K562 (cell line): ENCODE results near the gene TIMM44. TPM values are rescaled to one million over a fixed set of nuclear protein-coding genes. Genes with fewer than 3 reads are reported as not detected.

Experiments used
- CBFA2T3 ChIP-seq: fragments of 450-650 bp; IDR thresholded peaks from 2 replicates; pipeline ENCODE4 v1.6.1; 2017
- E2F5 ChIP-seq: sonication (generic); formaldehyde crosslinking; IDR thresholded peaks from 2 replicates; pipeline ENCODE4 v1.8.0; 2022; ENCODE audit warnings: mild to moderate bottlenecking, missing genetic modification reagents
- GABPA ChIP-seq: fragments of 200-800 bp; sonication (Bioruptor generic); conservative IDR thresholded peaks from 2 replicates; pipeline ENCODE4 v1.6.1; 2016; ENCODE audit warnings: low read depth, missing genetic modification characterization, missing compliant biosample characterization
- HBP1 ChIP-seq: fragments of 450-650 bp; formaldehyde crosslinking; IDR thresholded peaks from 2 replicates; pipeline ENCODE4 v1.4.0; 2022; ENCODE audit warnings: missing genetic modification characterization
- NRF1 ChIP-seq, 2 experiments: fragments of 450-650 bp; IDR thresholded peaks in 1 of 2; conservative IDR thresholded peaks in 1 of 2; 2 replicates each; pipeline ENCODE4 v1.6.1; 2014; ENCODE audit warnings: mild to moderate bottlenecking in 2 of 2
- RBFOX2 ChIP-seq: fragments of 200-400 bp; formaldehyde crosslinking; IDR thresholded peaks from 2 replicates; pipeline ENCODE4 v1.6.1; 2017; ENCODE audit warnings: low read depth, mild to moderate bottlenecking, low read length, moderate library complexity
- polyA plus RNA-seq, 8 experiments: library from polyadenylated mRNA; depleted of rRNA in 4 of 8; stranded (reverse) in 5 of 8; unstranded in 3 of 8; fragments of >200 nt; fragmentation: Nextera tagmentation in 2 of 8; fragmentation: Illumina TruSeq in 1 of 8; extraction: Ambion mirVana in 2 of 8; extraction: Trizol in 1 of 8; gene quantifications; 2 replicates each; pipeline versions ENCODE4 v1.2.1 to v1.2.3, GENCODE V29; 2011 to 2014; ENCODE audit warnings: inconsistent platforms in 1 of 8, missing spikeins in 1 of 8
- total RNA-seq, 7 experiments: library from RNA; depleted of rRNA in 6 of 7; stranded (reverse); fragments of >200 nt in 6 of 7; fragmentation: Illumina TruSeq in 2 of 7; extraction: Trizol in 2 of 7; gene quantifications; 2 replicates each; pipeline versions ENCODE4 v1.2.1 to v1.2.3, GENCODE V29; 2011 to 2021; ENCODE audit warnings: low replicate concordance in 1 of 7
- TF ChIP-seq, protein P1 (sequence below), 2 experiments: fragments of 450-650 bp in 1 of 2; sonication (generic) in 1 of 2; formaldehyde crosslinking in 1 of 2; IDR thresholded peaks; 2 replicates each; pipeline versions ENCODE4 v1.7.1 to v1.9.0; 2016 to 2022; ENCODE audit warnings: inconsistent platforms in 1 of 2, mild to moderate bottlenecking in 1 of 2, missing genetic modification reagents in 1 of 2
- TF ChIP-seq, protein P2 (sequence below): sonication (generic); formaldehyde crosslinking; IDR thresholded peaks from 2 replicates; pipeline ENCODE4 v1.5.0; 2020; ENCODE audit warnings: missing genetic modification reagents

TIMM44 gene
- total and polyA plus RNA-seq, 9 of the 15 experiments (the other 6 are each of a cell fraction or from before 2014, with no cell fraction given): 10.3 to 231 (median 89.3) TPM

- TF ChIP-seq E2F5 (peak; percentile 11; the same call in 1 of the 2 replicates), NRF1 (conservative IDR thresholded peaks at IDR 0.05 in 1 of 2, IDR thresholded peaks at IDR 0.05 in 1 of 2) (peak in 1 of 2 experiments; percentile 16; a peak in 1 of 4 replicates), GABPA (tag) (peak; percentile 68), HBP1 (no peak), RBFOX2 (peak; percentile 51; the same call in 1 of the 2 replicates), CBFA2T3 (0 out of 2 replicates have a peak, but pooled peaks have one; percentile 3)
- TF ChIP-seq, protein P1, sequence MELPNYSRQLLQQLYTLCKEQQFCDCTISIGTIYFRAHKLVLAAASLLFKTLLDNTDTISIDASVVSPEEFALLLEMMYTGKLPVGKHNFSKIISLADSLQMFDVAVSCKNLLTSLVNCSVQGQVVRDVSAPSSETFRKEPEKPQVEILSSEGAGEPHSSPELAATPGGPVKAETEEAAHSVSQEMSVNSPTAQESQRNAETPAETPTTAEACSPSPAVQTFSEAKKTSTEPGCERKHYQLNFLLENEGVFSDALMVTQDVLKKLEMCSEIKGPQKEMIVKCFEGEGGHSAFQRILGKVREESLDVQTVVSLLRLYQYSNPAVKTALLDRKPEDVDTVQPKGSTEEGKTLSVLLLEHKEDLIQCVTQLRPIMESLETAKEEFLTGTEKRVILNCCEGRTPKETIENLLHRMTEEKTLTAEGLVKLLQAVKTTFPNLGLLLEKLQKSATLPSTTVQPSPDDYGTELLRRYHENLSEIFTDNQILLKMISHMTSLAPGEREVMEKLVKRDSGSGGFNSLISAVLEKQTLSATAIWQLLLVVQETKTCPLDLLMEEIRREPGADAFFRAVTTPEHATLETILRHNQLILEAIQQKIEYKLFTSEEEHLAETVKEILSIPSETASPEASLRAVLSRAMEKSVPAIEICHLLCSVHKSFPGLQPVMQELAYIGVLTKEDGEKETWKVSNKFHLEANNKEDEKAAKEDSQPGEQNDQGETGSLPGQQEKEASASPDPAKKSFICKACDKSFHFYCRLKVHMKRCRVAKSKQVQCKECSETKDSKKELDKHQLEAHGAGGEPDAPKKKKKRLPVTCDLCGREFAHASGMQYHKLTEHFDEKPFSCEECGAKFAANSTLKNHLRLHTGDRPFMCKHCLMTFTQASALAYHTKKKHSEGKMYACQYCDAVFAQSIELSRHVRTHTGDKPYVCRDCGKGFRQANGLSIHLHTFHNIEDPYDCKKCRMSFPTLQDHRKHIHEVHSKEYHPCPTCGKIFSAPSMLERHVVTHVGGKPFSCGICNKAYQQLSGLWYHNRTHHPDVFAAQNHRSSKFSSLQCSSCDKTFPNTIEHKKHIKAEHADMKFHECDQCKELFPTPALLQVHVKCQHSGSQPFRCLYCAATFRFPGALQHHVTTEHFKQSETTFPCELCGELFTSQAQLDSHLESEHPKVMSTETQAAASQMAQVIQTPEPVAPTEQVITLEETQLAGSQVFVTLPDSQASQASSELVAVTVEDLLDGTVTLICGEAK (IDR thresholded peaks at IDR 0.05): peak; percentile 52; the same call in 1 of the 2 replicates
- TF ChIP-seq, protein P1 (CRISPR knock-in tag; IDR thresholded peaks at IDR 0.05): no peak
- TF ChIP-seq, protein P2, sequence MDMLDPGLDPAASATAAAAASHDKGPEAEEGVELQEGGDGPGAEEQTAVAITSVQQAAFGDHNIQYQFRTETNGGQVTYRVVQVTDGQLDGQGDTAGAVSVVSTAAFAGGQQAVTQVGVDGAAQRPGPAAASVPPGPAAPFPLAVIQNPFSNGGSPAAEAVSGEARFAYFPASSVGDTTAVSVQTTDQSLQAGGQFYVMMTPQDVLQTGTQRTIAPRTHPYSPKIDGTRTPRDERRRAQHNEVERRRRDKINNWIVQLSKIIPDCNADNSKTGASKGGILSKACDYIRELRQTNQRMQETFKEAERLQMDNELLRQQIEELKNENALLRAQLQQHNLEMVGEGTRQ: peak; percentile 42; the same call in 1 of the 2 replicates
- TF ChIP-seq, all 486 proteins: peak for 26
Measured at GRCh38 chr19:7921302-7921966, 22.0 kb downstream of the TIMM44 start (continued).
